Mesenteric fat pad (tissue), 1 donor: ENCODE results near the gene GAB3. TPM values are rescaled to one million over a fixed set of nuclear protein-coding genes. Genes with fewer than 3 reads are reported as not detected.
"Not testable (repeated sequence)": the region's sequence is repeated elsewhere in the genome, so short reads cannot be mapped to it uniquely, and the experiment has no call there.

Experiments used
- DNase-seq: peaks from one replicate; pipeline ENCODE4 v3.0.0-alpha.2; 2020; ENCODE audit warnings: low spot score
- total RNA-seq: library from RNA; stranded (reverse); fragmentation: NEBNext Ultra II Directional; extraction: Animal tissue kit (Norgen Biotek cat#: 25700); gene quantifications from one replicate; pipeline ENCODE4 v1.2.1, GENCODE V29; 2021
- donor health status: DM: yes; HTN: yes; CAD: no.

The GAB3 gene
- total RNA-seq, 1 donor from 2014 or later, result 13.7 TPM

- no peak for DNase-seq
Measured at GRCh38 chrX:154724993-154725756, 25.7 kb downstream of the GAB3 start.

DNA sequence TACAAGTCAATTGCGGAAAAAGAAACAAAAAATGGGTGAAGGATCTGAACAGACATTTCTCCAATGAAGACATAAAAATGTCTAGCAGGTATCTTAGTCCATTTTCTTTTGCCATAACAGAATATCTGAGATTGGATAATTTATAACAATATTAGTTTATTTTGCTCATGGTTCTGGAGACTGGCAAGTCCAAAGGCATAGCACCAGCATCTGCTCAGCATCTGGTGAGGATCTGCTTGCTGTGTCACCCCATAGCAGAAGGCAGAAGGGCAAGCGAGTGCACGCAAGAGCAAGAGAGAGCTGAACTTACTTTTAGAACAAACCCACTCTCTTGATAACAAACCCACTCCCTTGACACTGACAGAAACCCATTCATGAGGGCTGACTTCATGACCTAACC is 29.7 kb downstream of the GAB3 start:
- DNase-seq, result no peak

GRCh38 chrX:154720067-154720466 is 30.8 kb downstream of the GAB3 start:
- DNase-seq, result no peak

DNA sequence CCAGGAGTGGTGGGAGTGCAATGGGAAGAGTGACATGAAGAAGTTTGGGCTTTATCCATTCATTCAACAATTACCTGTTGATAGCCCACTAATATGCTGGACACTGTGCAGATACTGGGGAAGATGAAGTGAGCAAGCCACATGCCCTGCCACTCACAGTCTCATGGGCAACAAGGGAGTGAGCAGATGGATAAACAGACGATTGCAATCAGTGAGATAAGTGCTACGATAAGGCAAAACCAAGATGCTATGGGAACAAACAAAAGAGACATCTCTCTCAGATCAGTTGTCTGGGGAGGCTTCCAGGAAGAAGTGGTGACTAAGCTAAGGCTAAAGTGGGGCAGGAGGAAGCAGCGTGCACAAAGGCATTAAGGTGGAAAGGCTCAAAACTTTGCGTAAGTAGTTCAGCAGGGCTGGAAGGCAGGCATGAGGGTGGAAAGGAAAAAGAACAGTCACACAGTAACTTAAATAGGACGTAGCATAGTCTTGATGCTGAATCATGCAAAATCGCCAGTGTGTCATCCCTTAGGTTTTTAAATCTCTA is 31.7 kb downstream of the GAB3 start:
- DNase-seq, result no peak

DNA sequence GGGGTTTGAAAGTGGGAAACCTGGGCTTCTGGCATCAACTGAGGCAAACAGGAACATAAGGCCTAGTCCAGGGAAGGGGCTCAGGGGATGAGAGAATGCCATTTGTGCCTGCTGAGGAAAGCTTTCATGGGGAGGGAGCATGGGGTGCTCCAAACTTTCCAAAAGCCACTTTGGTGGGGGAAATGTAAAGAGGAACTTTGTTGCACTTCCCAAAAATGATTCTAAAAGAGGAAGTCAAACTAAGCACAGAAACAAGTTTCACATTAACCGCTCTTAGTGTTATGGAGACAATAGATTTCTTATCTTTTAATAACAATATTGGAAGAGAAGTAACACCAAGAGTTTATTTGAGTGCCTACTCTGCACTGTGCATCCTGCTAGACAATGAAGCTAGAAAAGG is 32.3 kb downstream of the GAB3 start:
- DNase-seq, result no peak

DNA sequence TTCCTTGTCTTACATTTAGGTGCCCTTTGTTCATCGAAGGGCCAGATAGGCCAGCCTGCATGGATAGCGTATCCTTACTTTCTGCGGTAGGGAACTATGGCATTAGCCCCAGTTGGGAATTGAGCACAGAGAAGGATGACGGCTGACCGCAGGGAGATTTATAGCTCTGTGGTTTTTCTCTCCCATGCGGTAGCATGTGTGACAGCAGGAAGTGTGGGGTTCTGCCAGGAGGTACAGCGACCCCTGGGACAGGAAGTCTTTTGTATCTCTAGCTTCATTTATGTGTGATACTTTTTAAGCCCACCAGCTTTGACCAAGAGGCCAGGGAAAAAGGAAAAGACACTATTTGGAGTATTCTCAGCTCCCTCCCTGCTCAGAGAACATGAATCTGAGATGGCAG is 33.1 kb downstream of the GAB3 start:
- DNase-seq, result no peak

DNA sequence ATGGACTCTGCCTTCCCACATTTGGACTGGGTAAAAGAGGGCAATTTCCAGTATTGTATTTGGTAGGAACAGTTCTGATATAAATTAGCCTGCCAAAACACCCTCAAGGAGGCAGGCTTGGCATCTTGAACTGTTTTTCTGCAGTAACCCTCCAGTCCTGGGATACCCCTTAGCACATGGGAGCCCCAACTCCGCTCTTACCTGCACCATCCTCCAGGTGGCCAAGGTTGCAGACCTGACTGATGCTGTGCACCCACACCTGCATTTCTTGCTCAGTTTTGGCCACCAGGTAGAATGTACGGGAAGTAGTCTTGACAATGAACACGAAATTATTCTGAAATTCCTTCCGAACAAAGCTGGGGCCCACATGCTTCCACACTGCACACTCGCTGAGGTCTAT is 35.1 kb downstream of the GAB3 start:
- DNase-seq, result no peak

DNA sequence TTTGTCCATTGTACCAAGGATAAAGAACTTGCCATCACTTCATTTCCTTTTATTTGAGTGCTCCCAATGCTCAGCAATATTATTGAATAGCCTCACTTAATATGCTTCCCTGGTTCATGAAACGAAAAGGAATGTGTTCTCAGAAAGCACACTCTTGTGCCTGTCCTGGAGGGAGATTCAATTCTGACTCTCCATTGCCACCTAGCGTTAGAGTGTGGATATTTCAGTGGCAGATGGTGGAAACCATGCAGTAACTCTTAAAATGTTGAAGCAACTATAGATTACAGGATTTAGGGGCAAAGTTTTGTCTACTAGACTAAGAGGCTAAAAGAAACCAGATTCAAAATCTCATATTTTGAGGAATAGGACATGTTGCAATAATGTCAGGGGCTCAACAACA is 36.0 kb downstream of the GAB3 start:
- no peak for DNase-seq

DNA sequence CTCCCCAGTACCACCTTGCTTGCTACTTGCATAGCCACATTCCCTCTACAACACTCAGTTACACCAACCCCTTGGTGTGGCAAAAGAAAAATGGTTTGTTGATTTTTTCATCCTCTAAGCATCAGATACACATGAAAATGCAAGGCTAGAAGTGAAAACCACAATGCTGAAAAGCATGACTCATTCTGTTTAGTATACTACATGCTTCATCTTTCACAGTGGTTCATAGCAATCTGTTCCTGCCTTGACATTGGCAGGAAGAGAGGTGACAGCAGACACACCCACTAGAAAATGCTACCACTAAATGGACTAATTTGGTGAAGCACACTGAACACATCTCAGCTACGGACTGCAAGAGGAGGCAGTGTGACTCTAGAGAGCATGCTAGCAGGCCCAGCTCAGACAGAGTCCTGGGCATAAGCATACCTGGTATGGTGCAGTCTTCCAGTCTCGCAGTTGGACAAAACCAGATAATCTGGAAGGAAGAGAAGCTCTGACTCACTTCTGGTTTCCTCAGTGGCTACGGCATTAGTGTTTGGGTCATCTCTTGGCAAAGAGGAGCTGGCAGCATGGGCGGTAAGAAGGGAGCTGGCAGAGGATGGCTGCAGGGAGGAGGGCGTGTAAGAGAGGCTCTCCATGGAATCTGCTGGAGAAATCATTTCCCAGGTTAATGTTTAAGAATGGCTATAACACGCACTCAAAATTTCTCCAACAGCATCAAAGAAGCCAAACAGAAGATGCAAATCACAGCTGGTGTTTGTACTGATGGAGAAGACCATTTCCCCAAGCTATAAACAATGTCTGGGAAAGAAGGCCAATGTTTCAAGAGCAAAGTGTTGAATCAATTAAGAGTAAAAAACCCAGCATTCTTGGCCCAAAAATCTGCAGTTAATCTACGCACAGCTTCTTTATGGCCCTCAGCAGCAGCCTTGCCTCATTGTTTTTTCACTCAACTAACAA is 37.8 kb downstream of the GAB3 start:
- no peak for DNase-seq

GRCh38 chrX:154711264-154711663 is 39.6 kb downstream of the GAB3 start:
- DNase-seq, result no peak

GRCh38 chrX:154710309-154710708 is 40.6 kb downstream of the GAB3 start:
- DNase-seq, result no peak

DNA sequence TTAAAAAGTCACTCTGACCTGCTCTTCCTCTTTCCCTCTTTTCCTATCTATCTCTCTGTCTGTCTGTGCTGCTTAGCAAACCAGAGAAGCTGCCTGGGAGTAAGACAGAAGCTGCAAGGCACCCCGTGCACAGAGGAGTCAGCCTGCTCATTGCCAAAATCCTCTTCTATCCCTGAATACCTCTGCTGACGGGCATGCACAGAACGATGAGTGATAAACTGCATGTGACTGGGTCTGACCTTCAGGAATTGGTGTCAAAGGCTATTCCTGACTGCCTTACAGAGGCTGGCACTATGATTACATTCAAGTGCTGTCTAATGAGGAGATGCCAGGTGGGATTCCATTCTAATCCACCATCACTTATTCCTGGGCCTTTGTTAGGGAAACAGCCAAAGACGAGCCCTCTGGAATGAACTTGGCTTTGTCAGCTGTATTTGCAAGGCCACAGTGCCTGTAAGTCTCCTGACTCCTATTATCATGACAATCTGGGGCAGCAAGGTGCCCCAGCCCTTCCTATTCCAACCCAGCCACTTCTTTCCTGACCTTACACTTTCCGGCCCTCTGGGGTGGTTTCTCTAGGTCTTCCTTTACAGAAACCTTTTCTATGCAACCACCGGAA is 52.1 kb downstream of the GAB3 start:
- no peak for DNase-seq

DNA sequence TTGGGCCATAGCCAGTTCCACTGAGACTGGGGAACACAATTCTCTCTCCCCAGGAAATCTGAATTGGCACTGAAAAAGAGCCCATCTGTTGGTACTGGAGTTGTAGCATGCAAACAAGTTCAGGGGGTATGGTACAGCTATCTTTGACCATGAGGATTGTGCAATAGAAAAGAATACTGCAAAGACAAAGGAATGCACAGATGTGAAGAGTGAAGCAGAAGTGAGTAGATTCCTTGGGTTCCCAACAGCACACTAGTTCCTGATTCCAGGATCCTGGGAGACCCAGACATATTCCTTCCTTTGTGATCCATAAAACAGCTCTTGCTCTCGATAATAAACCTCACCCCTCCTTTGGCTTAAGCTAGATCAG is 54.2 kb downstream of the GAB3 start:
- no peak for DNase-seq

GRCh38 chrX:154695911-154696675 is 54.8 kb downstream of the GAB3 start:
- no peak for DNase-seq

DNA sequence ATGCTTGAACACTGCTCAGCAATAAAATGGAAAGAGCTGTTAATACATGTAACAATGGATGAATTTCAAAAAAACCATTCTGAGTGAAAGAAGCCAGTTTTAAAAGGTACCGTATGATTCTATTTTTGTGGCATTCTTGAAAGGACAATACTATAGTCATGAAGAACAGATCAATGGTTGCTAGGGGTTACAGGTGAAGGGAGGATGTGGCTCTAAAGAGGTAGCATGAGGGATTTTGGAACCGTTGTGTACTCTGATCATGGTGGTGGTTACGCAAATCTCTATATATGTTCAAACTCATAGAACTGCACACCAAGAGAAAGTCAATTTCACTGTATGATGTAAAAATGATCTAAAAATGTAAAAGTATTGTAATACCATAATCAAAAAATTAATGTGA is 57.5 kb downstream of the GAB3 start:
- DNase-seq, result no peak

- not testable (repeated sequence) for DNase-seq
Measured at GRCh38 chrX:154690438-154690837, 60.4 kb downstream of the GAB3 start.

DNA sequence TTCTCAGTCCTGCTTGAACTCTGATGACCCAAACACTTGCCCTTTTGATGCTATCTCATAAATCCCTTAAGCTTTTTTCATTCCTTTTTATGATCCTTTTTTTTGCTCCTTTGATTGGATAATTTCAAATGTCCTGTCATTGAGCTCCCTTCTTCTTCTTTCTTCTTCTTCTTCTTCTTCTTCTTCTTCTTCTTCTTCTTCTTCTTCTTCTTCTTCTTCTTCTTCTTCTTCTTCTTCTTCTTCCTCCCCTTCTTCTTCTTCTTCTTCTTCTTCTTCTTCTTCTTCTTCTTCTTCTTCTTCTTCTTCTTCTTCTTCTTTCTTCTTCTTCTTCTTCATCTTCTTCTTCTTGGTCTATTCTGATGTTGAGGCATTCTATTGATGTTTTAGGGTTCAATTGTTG is 78.8 kb downstream of the GAB3 start:
- not testable (repeated sequence) for DNase-seq

DNA sequence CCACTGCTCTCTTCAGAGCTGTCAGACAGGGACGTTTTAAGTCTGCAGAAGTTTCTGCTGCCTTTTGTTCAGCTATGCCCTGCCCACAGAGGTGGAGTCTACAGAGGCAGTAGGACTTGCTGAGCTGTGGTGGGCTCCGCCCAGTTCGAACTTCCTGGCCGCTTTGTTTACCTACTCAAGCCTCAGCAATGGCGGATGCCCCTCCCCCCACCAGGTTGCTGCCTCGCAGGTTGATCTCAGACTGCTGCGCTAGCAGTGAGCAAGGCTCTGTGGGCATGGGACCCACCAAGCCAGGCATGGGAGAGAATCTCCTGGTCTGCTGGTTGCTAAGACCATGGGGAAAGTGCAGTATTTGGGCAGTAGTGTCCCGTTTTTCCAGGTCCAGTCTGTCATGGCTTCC is 80.0 kb downstream of the GAB3 start:
- DNase-seq, result not testable (repeated sequence)

DNA sequence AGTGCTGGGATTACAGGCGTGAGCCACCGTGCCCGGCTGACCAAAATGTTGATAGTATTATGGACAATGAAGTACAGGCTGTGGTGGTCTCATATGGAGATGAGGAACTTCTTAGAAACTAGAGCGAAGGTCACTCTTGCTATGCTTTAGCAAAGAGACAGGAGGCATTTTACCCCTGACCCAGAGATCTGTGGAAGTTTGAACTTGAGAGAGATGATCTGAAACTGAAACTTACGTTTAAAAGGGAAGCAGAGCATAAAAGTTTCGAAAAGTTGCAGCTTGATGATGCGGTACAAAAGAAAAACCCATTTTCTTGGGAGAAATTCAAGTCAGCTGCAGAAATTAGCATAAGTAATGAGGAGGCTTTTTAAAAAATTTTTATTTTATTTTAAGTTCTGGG is 89.0 kb downstream of the GAB3 start:
- DNase-seq, result no peak

DNA sequence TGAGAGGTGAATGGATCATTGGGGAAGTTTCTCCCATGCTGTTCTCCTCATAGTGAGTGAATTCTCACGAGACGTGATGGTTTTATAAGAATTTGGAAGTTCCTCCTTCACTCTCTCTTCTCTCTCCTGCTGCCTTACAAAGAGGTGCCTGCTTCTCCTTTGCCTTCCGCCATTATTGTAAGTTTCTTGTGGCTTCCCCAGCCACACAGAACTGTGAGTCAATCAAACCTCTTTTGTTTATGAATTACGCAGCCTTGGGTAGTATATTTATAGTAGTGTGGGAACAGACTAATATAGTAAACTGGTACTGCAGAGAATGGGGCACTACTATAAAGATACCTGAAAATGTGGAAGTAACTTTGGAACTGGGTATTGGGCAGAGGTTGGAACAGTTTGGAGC is 89.7 kb downstream of the GAB3 start:
- no peak for DNase-seq

- no peak for DNase-seq
Measured at GRCh38 chrX:154660541-154660940, 90.3 kb downstream of the GAB3 start.
